Measurements from ENCODE around the gene ASB7.

GRCh38 chr15:100669260-100669659, 66.9 kb downstream of the ASB7 start:
- TF ChIP-seq CTCF (IDR thresholded peaks at IDR 0.05; ENCODE audit: low read length) (no peak), EZH2phosphoT487 (IDR thresholded peaks at IDR 0.05; ENCODE audit: low read length) (no peak)
